Activated T-cell treated with anti-CD3 and anti-CD28 coated beads, Interleukin-2, amount 50 U/mL, for 24 hours (primary cell): ENCODE results near the gene CDK5RAP2.
"Not testable (repeated sequence)": the region's sequence is repeated elsewhere in the genome, so short reads cannot be mapped to it uniquely, and the experiment has no call there.

ENCODE experiments used
- DNase-seq: peaks from one replicate; pipeline ENCODE4 v3.0.0-alpha.2; 2020
- H3K27ac Mint-ChIP-seq: 2 replicates; pipeline ENCODE4 v1.8.0; 2020; ENCODE audit warnings: mild to moderate bottlenecking, mixed read lengths
- H3K27me3 Mint-ChIP-seq: 2 replicates; pipeline ENCODE4 v1.8.0; 2020; ENCODE audit warnings: mixed read lengths
- H3K36me3 Mint-ChIP-seq: 2 replicates; pipeline ENCODE4 v1.8.0; 2020; ENCODE audit warnings: low read depth, mixed read lengths
- H3K4me1 Mint-ChIP-seq: 2 replicates; pipeline ENCODE4 v1.8.0; 2020; ENCODE audit warnings: low read depth, mixed read lengths
- H3K4me3 Mint-ChIP-seq: 2 replicates; pipeline ENCODE4 v1.8.0; 2020; ENCODE audit warnings: mild to moderate bottlenecking, moderate library complexity, mixed read lengths
- H3K9me3 Mint-ChIP-seq: 2 replicates; pipeline ENCODE4 v1.8.0; 2020; ENCODE audit warnings: mixed read lengths

The CDK5RAP2 gene

GRCh38 chr9:120569556-120569955, 10.4 kb downstream of the CDK5RAP2 start:
- no peak overlapping the region for H3K4me3 Mint-ChIP-seq
- H3K27ac Mint-ChIP-seq = no peak overlapping the region
- DNase-seq = no peak
- no peaks in the 10 kb centered on the region for H3K27me3 Mint-ChIP-seq
- peaks cover 23% of the 10 kb centered on the region for H3K4me1 Mint-ChIP-seq
- peaks cover 85% of the 10 kb centered on the region for H3K36me3 Mint-ChIP-seq
- H3K9me3 Mint-ChIP-seq = no peaks in the 10 kb centered on the region

GRCh38 chr9:120568816-120569215, 11.2 kb downstream of the CDK5RAP2 start:
- no peak for DNase-seq
- Mint-ChIP-seq H3K4me3 (no peak overlapping the region), H3K36me3 (peaks cover 89% of the 10 kb centered on the region), H3K4me1 (peaks cover 15% of the 10 kb centered on the region), H3K27ac (no peak overlapping the region), H3K9me3 (no peaks in the 10 kb centered on the region), H3K27me3 (no peaks in the 10 kb centered on the region)

- no peak overlapping the region for H3K27ac Mint-ChIP-seq
- DNase-seq = no peak
- H3K9me3 Mint-ChIP-seq = no peaks in the 10 kb centered on the region
Measured at GRCh38 chr9:120567874-120568273, 12.1 kb downstream of the CDK5RAP2 start.

GRCh38 chr9:120567081-120567480, 12.9 kb downstream of the CDK5RAP2 start:
- no peaks in the 10 kb centered on the region for H3K9me3 Mint-ChIP-seq
- no peaks in the 10 kb centered on the region for H3K27me3 Mint-ChIP-seq
- no peak overlapping the region for H3K27ac Mint-ChIP-seq
- H3K4me1 Mint-ChIP-seq = peaks cover 14% of the 10 kb centered on the region
- H3K36me3 Mint-ChIP-seq = peaks cover 96% of the 10 kb centered on the region
- DNase-seq = no peak
- H3K4me3 Mint-ChIP-seq = no peak overlapping the region

More at GRCh38 chr9:120567874-120568273, 12.1 kb downstream of the CDK5RAP2 start:
- Mint-ChIP-seq H3K36me3 (peaks cover 96% of the 10 kb centered on the region), H3K27me3 (no peaks in the 10 kb centered on the region), H3K4me1 (peaks cover 14% of the 10 kb centered on the region), H3K4me3 (no peak overlapping the region)

- H3K36me3 Mint-ChIP-seq = peaks cover 94% of the 10 kb centered on the region
- H3K27ac Mint-ChIP-seq = no peak overlapping the region
- no peak overlapping the region for H3K4me3 Mint-ChIP-seq
Measured at GRCh38 chr9:120564589-120564988, 15.4 kb downstream of the CDK5RAP2 start.

GRCh38 chr9:120562861-120563443, 17.0 kb downstream of the CDK5RAP2 start:
- H3K9me3 Mint-ChIP-seq = no peaks in the 10 kb centered on the region
- no peak overlapping the region for H3K4me3 Mint-ChIP-seq
- peak overlapping the region; percentile 5 for H3K27ac Mint-ChIP-seq
- no peaks in the 10 kb centered on the region for H3K27me3 Mint-ChIP-seq
- peaks cover 87% of the 10 kb centered on the region for H3K36me3 Mint-ChIP-seq
- peaks cover 21% of the 10 kb centered on the region for H3K4me1 Mint-ChIP-seq
- DNase-seq = no peak

More at GRCh38 chr9:120564589-120564988, 15.4 kb downstream of the CDK5RAP2 start:
- Mint-ChIP-seq H3K9me3 (no peaks in the 10 kb centered on the region), H3K4me1 (peaks cover 16% of the 10 kb centered on the region), H3K27me3 (no peaks in the 10 kb centered on the region)
- no peak for DNase-seq

- no peaks in the 10 kb centered on the region for H3K27me3 Mint-ChIP-seq
- no peak for DNase-seq
- peaks cover 21% of the 10 kb centered on the region for H3K4me1 Mint-ChIP-seq
- H3K27ac Mint-ChIP-seq = no peak overlapping the region
- no peaks in the 10 kb centered on the region for H3K9me3 Mint-ChIP-seq
- H3K4me3 Mint-ChIP-seq = no peak overlapping the region
- H3K36me3 Mint-ChIP-seq = peaks cover 82% of the 10 kb centered on the region
Measured at GRCh38 chr9:120561709-120562108, 18.3 kb downstream of the CDK5RAP2 start.

- H3K27me3 Mint-ChIP-seq = no peaks in the 10 kb centered on the region
- H3K36me3 Mint-ChIP-seq = peaks cover 78% of the 10 kb centered on the region
Measured at GRCh38 chr9:120559546-120559945, 20.4 kb downstream of the CDK5RAP2 start.

GRCh38 chr9:120558454-120558853, 21.5 kb downstream of the CDK5RAP2 start:
- H3K9me3 Mint-ChIP-seq = no peaks in the 10 kb centered on the region
- DNase-seq = no peak
- H3K4me3 Mint-ChIP-seq = no peak overlapping the region
- peaks cover 7% of the 10 kb centered on the region for H3K4me1 Mint-ChIP-seq
- H3K36me3 Mint-ChIP-seq = peaks cover 78% of the 10 kb centered on the region
- H3K27me3 Mint-ChIP-seq = no peaks in the 10 kb centered on the region
- peak overlapping the region; percentile 39 for H3K27ac Mint-ChIP-seq

More at GRCh38 chr9:120559546-120559945, 20.4 kb downstream of the CDK5RAP2 start:
- DNase-seq = no peak
- H3K27ac Mint-ChIP-seq = no peak overlapping the region
- no peak overlapping the region for H3K4me3 Mint-ChIP-seq
- no peaks in the 10 kb centered on the region for H3K9me3 Mint-ChIP-seq
- H3K4me1 Mint-ChIP-seq = peaks cover 7% of the 10 kb centered on the region

- Mint-ChIP-seq H3K27ac (no peak overlapping the region), H3K4me1 (peaks cover 7% of the 10 kb centered on the region), H3K27me3 (no peaks in the 10 kb centered on the region), H3K36me3 (peaks cover 78% of the 10 kb centered on the region), H3K9me3 (no peaks in the 10 kb centered on the region), H3K4me3 (no peak overlapping the region)
- no peak for DNase-seq
Measured at GRCh38 chr9:120557205-120557604, 22.8 kb downstream of the CDK5RAP2 start.

- Mint-ChIP-seq H3K9me3 (no peaks in the 10 kb centered on the region), H3K27ac (no peak overlapping the region), H3K4me1 (peaks cover 7% of the 10 kb centered on the region), H3K4me3 (no peak overlapping the region), H3K36me3 (peaks cover 75% of the 10 kb centered on the region), H3K27me3 (no peaks in the 10 kb centered on the region)
- DNase-seq = no peak
Measured at GRCh38 chr9:120556775-120557174, 23.2 kb downstream of the CDK5RAP2 start.

- Mint-ChIP-seq H3K27ac (no peak overlapping the region), H3K4me3 (no peak overlapping the region), H3K36me3 (peaks cover 76% of the 10 kb centered on the region), H3K4me1 (peaks cover 7% of the 10 kb centered on the region), H3K9me3 (no peaks in the 10 kb centered on the region), H3K27me3 (no peaks in the 10 kb centered on the region)
- no peak for DNase-seq
Measured at GRCh38 chr9:120555839-120556238, 24.1 kb downstream of the CDK5RAP2 start.

- not testable (repeated sequence) for H3K27me3 Mint-ChIP-seq, H3K4me3 Mint-ChIP-seq, H3K4me1 Mint-ChIP-seq, H3K27ac Mint-ChIP-seq, DNase-seq, H3K9me3 Mint-ChIP-seq
- H3K36me3 Mint-ChIP-seq = peaks cover 90% of the 10 kb centered on the region
Measured at GRCh38 chr9:120552210-120552704, 27.7 kb downstream of the CDK5RAP2 start.

GRCh38 chr9:120545701-120546550, 34.0 kb downstream of the CDK5RAP2 start:
- H3K4me3 Mint-ChIP-seq = no peak overlapping the region
- peak overlapping the region; percentile 30 for H3K27ac Mint-ChIP-seq
- H3K4me1 Mint-ChIP-seq = no peaks in the 10 kb centered on the region
- H3K9me3 Mint-ChIP-seq = no peaks in the 10 kb centered on the region
- H3K27me3 Mint-ChIP-seq = no peaks in the 10 kb centered on the region
- peaks cover 95% of the 10 kb centered on the region for H3K36me3 Mint-ChIP-seq
- no peak for DNase-seq

- Mint-ChIP-seq H3K27ac (no peak overlapping the region), H3K36me3 (peaks cover 95% of the 10 kb centered on the region), H3K4me3 (no peak overlapping the region), H3K27me3 (no peaks in the 10 kb centered on the region), H3K9me3 (no peaks in the 10 kb centered on the region), H3K4me1 (no peaks in the 10 kb centered on the region)
- no peak for DNase-seq
Measured at GRCh38 chr9:120544441-120544840, 35.5 kb downstream of the CDK5RAP2 start.
